ENCODE results near the gene ZBTB24.

Gene ZBTB24

GRCh38 chr6:109498052-109498451, 15.0 kb upstream of the ZBTB24 start:
- DNase-seq = no peak

DNA sequence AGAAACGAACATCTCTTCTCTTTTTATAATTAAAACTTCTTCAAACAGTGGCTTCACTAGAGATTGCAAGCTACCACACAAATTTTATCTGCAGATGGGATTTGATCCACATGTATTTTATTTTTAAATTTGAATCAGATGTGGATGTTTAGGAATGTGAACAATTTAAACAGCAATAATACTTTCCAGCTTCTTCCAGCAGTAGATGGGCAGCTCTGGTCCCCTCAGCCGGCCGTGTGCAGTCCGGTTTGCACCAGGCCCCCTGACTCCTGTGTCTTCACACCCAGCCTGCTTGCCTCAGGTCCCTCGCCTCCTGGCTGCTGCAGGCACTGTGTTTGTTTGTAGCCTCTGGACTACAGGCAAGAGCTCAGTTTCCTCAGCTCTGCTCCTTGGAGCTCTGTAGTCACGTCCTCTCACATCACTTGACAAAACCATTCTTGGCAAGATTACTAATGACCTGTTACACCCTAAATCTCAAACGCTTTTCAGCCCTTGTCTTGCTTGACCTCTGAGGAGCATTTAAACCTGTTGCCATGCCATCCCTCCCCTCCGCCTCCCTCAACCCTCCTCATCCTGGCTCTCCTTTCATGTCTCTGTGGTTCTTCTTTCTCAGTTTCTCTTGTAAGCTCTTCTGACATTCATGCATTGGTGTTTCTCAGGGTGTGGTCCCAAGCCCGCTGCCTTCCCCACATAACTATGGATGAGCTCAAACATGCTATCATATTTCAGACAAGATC, 13.2 kb upstream of the ZBTB24 start:
- no peak for DNase-seq

- no peak for DNase-seq
Measured at GRCh38 chr6:109493865-109494264, 10.8 kb upstream of the ZBTB24 start.

- no peak for DNase-seq
Measured at GRCh38 chr6:109491207-109491938, 8.4 kb upstream of the ZBTB24 start.

DNA sequence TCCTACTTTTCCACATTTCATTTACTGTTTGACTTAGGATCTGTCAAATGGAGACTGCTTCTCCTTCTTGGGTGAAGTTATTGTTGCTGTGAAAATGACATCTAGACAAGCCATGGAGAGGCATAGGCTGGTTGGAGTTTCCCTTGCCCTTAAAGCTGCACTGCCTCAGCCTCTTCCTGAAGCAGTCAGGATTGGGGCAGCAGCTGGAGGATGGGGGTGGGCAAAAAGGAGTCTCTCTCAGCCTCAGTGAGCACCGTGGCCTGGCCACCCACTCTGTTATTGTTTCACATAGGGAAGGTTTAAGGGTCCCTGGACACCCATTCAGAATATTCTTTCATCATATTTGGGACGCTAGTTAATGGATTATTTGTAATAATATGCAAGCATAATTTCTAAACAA, 7.7 kb upstream of the ZBTB24 start:
- DNase-seq = no peak

DNA sequence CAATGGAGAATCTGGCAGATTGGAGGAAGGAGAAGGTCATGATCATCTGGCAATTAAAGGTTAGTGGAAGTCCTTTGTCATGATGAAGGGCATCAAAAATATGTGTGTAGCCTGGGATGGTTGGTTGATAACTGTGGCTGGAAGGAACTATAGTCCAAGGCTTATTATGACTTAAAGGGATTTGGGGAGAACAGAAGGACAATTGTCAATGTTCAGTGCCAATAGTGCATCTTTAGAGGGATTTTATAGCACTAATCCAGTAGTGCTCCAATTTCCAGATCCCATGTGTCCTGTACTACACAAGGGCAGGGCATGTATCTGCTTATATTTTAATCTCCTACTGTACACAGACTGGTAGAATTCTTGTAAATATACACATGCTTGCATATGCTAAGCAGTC, 5.0 kb upstream of the ZBTB24 start:
- no peak for DNase-seq

DNA sequence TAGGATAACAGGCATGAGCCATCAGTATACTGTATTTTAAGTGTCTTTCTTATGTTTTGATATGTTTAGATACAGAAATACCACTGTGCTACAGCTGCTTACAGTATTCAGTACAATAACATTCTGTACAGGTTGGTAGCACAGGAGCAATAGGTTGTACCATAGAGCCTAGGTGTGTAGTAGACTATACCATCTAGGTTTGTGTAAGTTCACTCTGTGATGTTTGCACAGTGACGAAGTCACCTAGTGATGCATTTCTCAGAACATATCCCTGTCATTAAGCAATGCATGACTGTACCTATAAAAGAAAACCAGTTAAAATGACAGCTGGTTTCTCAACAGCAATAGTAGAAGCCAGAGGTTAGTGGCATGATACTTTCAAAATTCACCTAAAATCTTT, 3.0 kb upstream of the ZBTB24 start:
- DNase-seq = no peak

DNA sequence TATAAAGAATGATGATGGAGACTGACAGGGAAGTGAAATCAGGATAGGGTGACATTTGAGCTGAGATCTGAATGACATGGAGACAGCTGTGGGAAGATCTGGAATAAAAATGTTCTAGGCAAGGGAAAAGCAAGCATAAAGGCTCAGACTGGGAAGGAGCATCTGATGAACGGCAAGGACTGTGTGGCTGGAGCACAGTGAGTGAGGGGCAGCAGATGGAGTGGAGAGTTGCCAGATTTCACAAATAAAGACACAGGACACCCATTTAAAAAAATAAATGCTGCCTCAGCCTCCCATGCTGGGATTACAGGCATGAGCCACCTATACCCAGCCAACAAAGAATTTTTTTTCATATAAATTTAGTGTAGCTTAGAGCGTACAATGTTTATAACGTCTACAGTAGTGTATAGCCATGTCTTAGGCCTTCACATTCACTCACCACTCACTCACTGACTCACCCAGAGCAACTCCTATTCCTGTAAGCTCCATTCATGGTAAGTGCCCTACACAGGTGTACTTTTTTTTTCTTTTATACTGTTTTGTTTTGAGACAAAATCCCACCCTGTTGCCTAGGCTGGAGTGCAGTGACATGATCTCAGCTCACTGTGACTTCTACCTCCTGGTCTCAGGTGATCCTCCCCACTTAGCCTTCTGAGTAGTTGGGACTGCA, 2.4 kb upstream of the ZBTB24 start:
- no peak for DNase-seq

DNA sequence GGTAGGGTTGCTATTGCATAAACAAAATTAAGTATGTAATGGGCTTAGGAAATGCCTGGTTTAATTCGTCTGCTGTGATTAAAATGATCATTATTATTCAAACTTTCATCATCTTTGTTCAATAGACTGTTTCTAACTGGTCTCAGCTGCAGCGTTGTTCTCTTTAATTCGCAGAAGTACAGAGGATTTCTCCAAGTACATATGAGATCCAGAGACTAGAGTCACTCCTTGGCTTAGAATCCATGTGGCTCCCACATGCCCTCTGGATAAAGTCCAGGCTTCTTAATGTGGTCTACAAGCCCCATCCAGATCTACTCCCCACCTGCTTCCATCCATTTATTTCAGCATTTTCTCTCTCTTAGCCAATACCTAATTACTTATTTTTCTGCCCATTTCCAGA, 1.1 kb upstream of the ZBTB24 start:
- peak; percentile 39 for DNase-seq

DNA sequence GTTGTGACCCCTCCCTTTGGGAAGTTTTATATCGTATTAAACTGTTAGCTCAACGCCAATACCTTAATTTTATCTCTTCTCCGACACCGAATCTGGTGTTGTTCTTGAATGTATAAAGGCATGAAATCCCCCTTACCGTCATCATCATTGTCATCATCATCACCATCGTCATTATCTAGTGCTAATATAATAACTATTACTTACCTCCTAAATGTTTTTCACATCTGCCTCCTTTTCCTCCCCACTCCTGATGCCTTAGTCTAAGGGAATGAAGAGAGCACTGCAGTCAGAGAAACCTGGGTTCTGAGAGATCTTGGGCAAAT, 677 bp upstream of the ZBTB24 start:
- no peak for DNase-seq

GRCh38 chr6:109480993-109481480, 2.0 kb downstream of the ZBTB24 start:
- DNase-seq = no peak

DNA sequence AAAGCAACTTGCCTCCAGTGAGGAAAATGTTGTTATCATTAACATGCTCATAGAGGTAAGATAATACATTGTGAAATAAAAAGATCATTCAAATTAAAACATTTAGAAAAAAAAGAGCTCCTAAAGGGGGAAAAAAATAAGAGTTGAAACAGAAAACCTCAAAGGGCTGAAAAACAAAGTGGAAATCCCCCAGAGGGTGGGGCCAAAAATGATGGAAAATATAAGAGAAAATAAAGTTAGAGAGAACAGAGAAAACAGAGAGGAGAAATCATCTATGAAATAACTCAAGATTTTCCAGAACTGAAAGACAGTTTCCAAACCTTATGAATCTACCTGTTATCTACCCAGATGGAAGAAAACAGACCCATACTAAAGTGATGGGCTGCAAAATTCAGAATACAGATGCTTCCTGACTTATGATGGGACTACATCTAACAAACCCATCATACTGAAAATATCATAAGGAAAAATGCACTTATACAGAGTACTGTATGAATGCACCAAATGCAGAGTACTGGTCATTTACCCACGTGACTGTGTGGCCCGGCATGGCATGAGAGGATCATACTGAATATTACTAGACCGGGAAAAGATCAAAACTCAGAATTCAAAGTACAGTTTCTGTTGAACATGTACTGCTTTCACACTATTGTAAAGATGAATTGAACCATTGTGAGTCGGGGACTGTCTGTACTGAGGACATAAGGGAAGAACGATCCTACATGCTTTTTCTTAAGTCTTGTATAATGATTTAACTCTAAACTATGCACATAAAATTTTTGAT, 4.0 kb downstream of the ZBTB24 start:
- no peak for DNase-seq

DNA sequence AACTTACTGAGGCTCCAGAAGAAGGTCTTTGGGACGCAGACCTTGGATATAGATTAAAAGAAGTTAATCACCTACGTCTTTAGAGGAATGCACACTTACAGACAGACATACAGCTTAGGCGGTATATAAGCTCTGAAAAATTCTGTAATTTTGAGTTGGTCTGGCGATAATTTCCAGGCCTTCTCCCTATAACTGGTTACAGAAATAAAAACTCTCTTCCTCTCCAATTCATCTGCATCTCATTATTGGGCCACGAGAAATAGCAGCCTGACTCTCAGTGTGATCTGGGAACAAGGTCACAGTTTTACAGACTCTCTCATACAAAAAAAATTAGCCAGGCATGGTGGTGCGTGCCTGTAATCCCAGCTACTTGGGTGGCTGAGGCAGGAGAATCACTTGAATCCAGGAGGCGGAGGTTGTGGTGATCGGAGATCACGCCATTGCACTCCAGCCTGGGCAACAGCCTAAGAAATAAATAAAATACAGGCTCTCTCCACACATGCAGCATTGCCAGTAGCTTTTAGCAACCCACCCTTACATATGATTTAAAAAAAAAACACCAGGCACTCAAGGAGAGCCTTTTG, 4.7 kb downstream of the ZBTB24 start:
- DNase-seq = peak; percentile 38

DNA sequence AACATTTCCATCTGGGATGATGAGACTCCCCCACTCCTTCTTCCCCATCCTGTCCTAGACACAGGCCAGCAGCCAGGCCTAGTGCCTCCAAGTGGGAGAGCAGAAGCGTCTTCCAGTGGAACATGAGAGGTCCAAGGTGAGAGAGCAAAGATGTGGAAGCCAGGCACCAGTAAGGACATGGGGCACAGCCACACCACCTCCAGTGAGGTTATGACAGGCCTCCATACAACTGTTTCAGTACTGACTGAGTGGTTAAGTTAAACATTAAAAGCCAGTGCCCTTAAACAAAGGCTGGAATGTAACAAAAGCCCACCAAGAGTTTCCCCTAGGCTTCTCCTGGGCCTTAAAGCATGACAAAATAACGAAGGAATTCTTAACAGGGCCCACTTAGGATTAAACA, 5.3 kb downstream of the ZBTB24 start:
- DNase-seq = no peak

GRCh38 chr6:109477184-109477583, 5.8 kb downstream of the ZBTB24 start:
- no peak for DNase-seq

- DNase-seq = no peak
Measured at GRCh38 chr6:109475625-109476024, 7.4 kb downstream of the ZBTB24 start.

DNA sequence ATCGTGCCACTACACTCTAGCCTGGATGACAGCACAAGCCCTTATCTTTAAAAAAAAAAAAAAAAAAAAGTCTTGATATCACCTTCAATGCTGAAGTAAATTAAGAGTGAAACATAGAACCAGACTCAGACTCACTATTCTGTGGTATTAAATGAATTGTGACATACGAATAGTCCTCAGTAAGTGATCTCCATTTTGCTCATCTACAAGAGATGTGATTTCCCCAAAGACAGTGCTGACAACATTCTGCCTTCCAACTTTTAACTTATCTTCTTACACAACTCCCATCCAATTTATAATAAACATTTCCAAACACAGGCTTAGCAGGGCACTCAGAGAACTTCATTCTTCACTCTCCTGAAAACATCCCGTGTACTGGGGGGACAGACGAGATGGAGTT, 8.0 kb downstream of the ZBTB24 start:
- DNase-seq = no peak

- DNase-seq = no peak
Measured at GRCh38 chr6:109473120-109473519, 9.9 kb downstream of the ZBTB24 start.

DNA sequence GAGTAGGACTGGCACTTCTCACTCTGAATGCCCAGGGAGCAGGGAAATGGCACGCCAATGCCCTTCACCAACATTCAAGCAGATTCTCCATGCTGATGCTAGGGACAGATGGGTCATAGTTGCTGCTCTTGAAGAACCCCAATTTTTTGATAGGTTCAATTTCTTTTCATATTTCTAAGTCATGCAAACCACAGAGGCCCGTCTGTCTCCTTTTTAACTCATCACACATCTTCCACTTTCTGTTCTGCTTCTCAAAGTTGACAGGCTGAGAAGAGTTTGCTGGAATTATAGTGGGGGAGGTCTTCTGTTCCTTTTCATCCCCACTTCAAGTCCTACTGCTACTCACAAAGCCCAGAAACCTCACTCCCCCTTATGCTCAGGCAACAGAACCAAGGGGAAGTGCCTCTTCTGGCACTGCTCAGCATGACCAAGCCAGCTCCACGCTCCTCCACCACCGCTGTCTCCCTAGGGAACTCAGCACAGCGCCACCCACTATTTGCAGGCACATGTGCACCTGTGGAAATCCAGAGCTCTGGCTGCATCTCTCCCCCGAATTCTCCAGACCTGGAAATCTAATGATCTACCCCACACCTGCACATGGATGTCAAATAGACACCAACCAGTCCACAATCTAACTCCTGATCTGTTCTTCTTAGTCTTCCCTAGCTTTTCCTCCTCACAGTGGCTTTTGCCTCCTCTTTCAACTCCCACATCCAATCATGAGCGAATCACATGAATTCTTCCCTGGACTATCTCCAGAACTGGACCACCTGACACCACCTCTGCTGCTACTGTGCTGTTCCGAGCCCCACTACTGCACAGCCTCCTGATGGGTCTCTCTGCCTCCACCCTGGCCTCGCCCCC, 10.7 kb downstream of the ZBTB24 start:
- DNase-seq = no peak

DNA sequence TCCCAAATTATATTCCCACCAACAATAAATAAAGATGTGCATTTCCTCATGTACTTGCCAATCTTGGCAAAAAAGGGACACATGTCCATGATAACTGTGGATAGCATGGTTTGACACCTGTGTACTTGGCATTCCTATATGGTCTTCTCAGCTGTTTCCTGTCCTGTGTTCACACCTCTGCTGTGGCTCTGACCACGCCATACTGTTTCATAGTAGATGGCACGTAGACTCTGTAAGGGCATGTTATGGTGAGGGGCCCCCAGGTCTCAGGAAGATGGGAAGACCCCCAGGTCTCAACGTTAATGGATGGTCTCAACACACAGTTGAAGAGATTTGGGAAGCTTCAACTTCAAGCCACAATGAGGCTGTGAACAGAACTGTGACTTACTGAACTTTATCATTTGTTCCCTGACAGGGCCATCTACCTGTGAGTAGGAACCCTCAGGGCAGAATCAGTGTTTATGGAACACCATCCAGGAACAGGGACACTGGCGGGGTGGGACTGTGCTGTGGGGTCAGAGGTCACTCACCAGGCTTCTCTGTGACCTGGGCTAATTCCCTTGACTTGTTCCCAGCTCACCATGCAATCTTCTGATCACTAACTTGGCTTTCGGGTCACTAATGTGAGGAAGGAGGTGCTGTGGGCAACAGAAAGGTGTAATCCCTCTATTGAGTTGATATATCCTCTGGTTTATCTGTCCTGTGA, 11.8 kb downstream of the ZBTB24 start:
- no peak for DNase-seq

DNA sequence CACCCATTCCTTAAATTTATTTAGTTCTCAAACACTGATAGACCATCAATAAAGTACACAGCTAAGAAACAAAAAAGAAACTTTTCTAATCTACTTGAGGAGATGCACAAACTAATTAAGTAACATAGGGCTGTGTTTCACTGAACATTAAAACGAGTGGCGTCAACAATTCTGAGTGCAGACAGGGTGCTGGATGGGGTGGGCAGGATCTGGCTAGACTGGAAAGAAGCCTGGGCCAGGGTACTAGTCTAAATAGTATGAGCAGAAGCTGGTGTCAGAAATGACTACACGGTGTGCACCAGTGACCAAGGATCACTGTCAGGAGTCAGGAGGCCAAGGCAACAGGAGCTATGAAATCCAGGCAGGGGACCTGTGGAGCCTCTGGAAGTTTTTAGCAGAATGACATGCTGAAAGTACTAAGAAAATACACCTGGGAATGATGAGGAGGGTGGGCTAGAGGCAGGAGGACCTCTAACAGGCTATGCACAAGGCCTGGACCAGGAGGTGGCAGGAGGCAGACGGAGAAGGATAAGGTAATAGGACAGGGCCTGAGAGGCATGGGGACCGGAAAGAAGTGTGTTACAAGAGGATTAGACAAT, 13.3 kb downstream of the ZBTB24 start:
- DNase-seq = no peak
